K562 (cell line): ENCODE measurements around the gene CTIF. TPM values are rescaled to one million over a fixed set of nuclear protein-coding genes. Genes with fewer than 3 reads are reported as not detected.
A peak's percentile ranks its signal among the peaks of the same experiment; 100 is the strongest.

Source experiments
- CREB1 ChIP-seq, 2 experiments: sonication (generic) in 1 of 2; formaldehyde crosslinking in 1 of 2; IDR thresholded peaks; 2 replicates each; pipeline versions ENCODE4 v1.6.1 to v1.8.0; 2012 to 2022; ENCODE audit warnings: inconsistent platforms in 1 of 2, mild to moderate bottlenecking in 1 of 2, missing genetic modification reagents in 1 of 2, moderate library complexity in 1 of 2
- FOXM1 ChIP-seq, 2 experiments: fragments of 450-650 bp in 1 of 2; sonication (generic) in 1 of 2; formaldehyde crosslinking in 1 of 2; IDR thresholded peaks; 2 replicates each; pipeline versions ENCODE4 v1.6.1 to v1.9.0; 2017 to 2022; ENCODE audit warnings: low read depth in 2 of 2, mild to moderate bottlenecking in 2 of 2, missing genetic modification reagents in 1 of 2, moderate library complexity in 1 of 2
- IRF1 ChIP-seq: sonication (generic); formaldehyde crosslinking; IDR thresholded peaks from 2 replicates; pipeline ENCODE4 v1.8.0; 2022; ENCODE audit warnings: missing genetic modification reagents, mild to moderate bottlenecking, borderline replicate concordance
- L3MBTL2 ChIP-seq: fragments of 450-650 bp; IDR thresholded peaks from 2 replicates; pipeline ENCODE4 v1.6.1; 2016; ENCODE audit warnings: mild to moderate bottlenecking, moderate library complexity
- LARP7 ChIP-seq: fragments of 450-650 bp; IDR thresholded peaks from 2 replicates; pipeline ENCODE4 v1.6.1; 2016
- MEF2A ChIP-seq: IDR thresholded peaks from 2 replicates; pipeline ENCODE4 v1.6.1; 2011; ENCODE audit warnings: low read depth, mild to moderate bottlenecking, low read length, moderate library complexity; ENCODE audit not compliant: control insufficient read depth
- NCOA1 ChIP-seq: fragments of 450-650 bp; IDR thresholded peaks from 2 replicates; pipeline ENCODE4 v1.6.1; 2016; ENCODE audit warnings: low read depth
- NEUROD1 ChIP-seq: fragments of 150-350 bp; IDR thresholded peaks from 2 replicates; pipeline ENCODE4 v1.6.1; 2014; ENCODE audit warnings: borderline replicate concordance, low read length, low read depth; ENCODE audit not compliant: partially characterized antibody
- NFE2L1 ChIP-seq: fragments of 450-650 bp; IDR thresholded peaks from 2 replicates; pipeline ENCODE4 v1.6.1; 2016; ENCODE audit warnings: missing genetic modification characterization, low read depth, mild to moderate bottlenecking, missing compliant biosample characterization, moderate library complexity, borderline replicate concordance
- NR0B1 ChIP-seq: fragments of 450-650 bp; IDR thresholded peaks from one replicate; pipeline ENCODE4 v1.6.1; 2018; ENCODE audit warnings: mild to moderate bottlenecking, moderate library complexity; ENCODE audit not compliant: partially characterized antibody
- POLR2A ChIP-seq: fragments of 450-650 bp; conservative IDR thresholded peaks from 2 replicates; pipeline ENCODE4 v1.6.1; 2016
- PTTG1 ChIP-seq: fragments of 450-650 bp; IDR thresholded peaks from 2 replicates; pipeline ENCODE4 v1.6.1; 2016; ENCODE audit warnings: low read depth, mild to moderate bottlenecking, missing genetic modification characterization, missing compliant biosample characterization
- RBM25 ChIP-seq: fragments of 200-400 bp; formaldehyde crosslinking; IDR thresholded peaks from 2 replicates; pipeline ENCODE4 v1.6.1; 2018; ENCODE audit warnings: low read length, low read depth, moderate library complexity; ENCODE audit not compliant: severe bottlenecking
- SETDB1 ChIP-seq: IDR thresholded peaks from one replicate; pipeline ENCODE4 v1.6.1; 2012; ENCODE audit warnings: low read length, control low read depth, inconsistent platforms
- SOX6 ChIP-seq: fragments of 450-650 bp; IDR thresholded peaks from 2 replicates; pipeline ENCODE4 v1.6.1; 2014; ENCODE audit warnings: mild to moderate bottlenecking
- TAL1 ChIP-seq: fragments of 450-650 bp; IDR thresholded peaks from 2 replicates; pipeline ENCODE4 v1.6.1; 2016; ENCODE audit warnings: mild to moderate bottlenecking
- YY1 ChIP-seq, 3 experiments: IDR thresholded peaks; 2 replicates each; pipeline ENCODE4 v1.6.1; 2011; ENCODE audit warnings: low read length in 2 of 3, mild to moderate bottlenecking in 2 of 3, moderate library complexity in 2 of 3, borderline replicate concordance in 1 of 3, control low read depth in 1 of 3, low read depth in 1 of 3; ENCODE audit not compliant: insufficient read depth in 3 of 3, insufficient replicate concordance in 2 of 3, control insufficient read depth in 1 of 3, insufficient read length in 1 of 3; ENCODE audit errors: extremely low read depth in 1 of 3
- ZEB2 ChIP-seq: fragments of 450-650 bp; IDR thresholded peaks from 2 replicates; pipeline ENCODE4 v1.6.1; 2016
- ZNF212 ChIP-seq: fragments of 450-650 bp; formaldehyde crosslinking; IDR thresholded peaks from 2 replicates; pipeline ENCODE4 v1.4.0; 2020; ENCODE audit warnings: mild to moderate bottlenecking
- ZNF584 ChIP-seq: fragments of 200-800 bp; sonication (Bioruptor generic); IDR thresholded peaks from 2 replicates; pipeline ENCODE4 v1.6.1; 2016; ENCODE audit warnings: low read depth, mild to moderate bottlenecking, missing genetic modification characterization, missing compliant biosample characterization
- ZNF764 ChIP-seq: fragments of 250-450 bp; sonication (Bioruptor Pico); IDR thresholded peaks from 2 replicates; pipeline ENCODE4 v1.4.0; 2020; ENCODE audit warnings: low read depth, mild to moderate bottlenecking, moderate library complexity
- polyA plus RNA-seq, 8 experiments: library from polyadenylated mRNA; depleted of rRNA in 4 of 8; stranded (reverse) in 5 of 8; unstranded in 3 of 8; fragments of >200 nt; fragmentation: Nextera tagmentation in 2 of 8; fragmentation: Illumina TruSeq in 1 of 8; extraction: Ambion mirVana in 2 of 8; extraction: Trizol in 1 of 8; gene quantifications; 2 replicates each; pipeline versions ENCODE4 v1.2.1 to v1.2.3, GENCODE V29; 2011 to 2014; ENCODE audit warnings: inconsistent platforms in 1 of 8, missing spikeins in 1 of 8
- total RNA-seq, 7 experiments: library from RNA; depleted of rRNA in 6 of 7; stranded (reverse); fragments of >200 nt in 6 of 7; fragmentation: Illumina TruSeq in 2 of 7; extraction: Trizol in 2 of 7; gene quantifications; 2 replicates each; pipeline versions ENCODE4 v1.2.1 to v1.2.3, GENCODE V29; 2011 to 2021; ENCODE audit warnings: low replicate concordance in 1 of 7
- TF ChIP-seq, protein P1 (sequence below), 2 experiments: fragments of 450-650 bp; IDR thresholded peaks; 2 replicates each; pipeline ENCODE4 v1.6.1; 2018; ENCODE audit warnings: mild to moderate bottlenecking in 2 of 2, low read depth in 1 of 2; ENCODE audit not compliant: partially characterized antibody in 2 of 2

The CTIF gene
- total and polyA plus RNA-seq, 9 of the 15 experiments (the other 6 are each of a cell fraction or from before 2014, with no cell fraction given) = 0.17 to 11.5 (median 2.2) TPM

DNA sequence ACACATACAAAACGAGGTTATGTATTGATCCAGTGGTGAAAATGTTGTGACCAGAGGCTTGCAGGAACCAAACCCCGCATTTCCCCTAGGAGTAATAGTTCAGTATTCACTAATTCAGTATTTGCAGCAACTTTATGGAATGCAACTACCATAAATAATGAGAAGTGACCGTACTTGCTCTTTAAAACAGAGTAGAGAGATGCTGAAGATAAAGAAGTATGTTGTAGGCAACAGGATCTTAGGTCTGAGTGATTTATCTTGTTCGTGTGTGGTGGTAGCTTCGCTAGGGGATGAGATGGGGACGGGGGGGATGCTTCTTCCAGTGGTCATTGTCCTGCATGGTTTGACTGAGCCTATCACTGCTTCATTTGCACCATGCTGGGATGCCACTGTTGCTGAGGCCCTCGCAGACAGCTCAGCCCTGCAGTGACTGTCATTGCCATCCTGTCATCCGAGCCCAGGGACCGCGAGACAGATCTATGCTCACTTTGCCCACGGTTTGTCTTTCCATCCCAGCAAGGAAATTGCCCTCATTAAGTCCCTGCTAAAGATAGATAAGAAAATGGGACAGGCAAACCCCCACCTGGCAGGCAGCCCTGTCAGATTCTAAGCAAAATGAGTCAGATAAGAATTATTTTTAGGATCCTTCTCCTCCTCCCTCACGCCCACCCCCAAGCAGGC is 181.3 kb downstream of the CTIF start (continued):
- TF ChIP-seq ZNF584 (CRISPR knock-in tag) = peak; percentile 44; the same call in 1 of the 2 replicates
- TF ChIP-seq POLR2A = no peak
- peak; percentile 68; the same call in 1 of the 2 replicates for TF ChIP-seq FOXM1 (IDR thresholded peaks at IDR 0.05; ENCODE audit: low read depth)
- TF ChIP-seq FOXM1 (CRISPR knock-in tag; IDR thresholded peaks at IDR 0.05; ENCODE audit: low read depth) = no peak
- peak; percentile 86 for TF ChIP-seq TAL1
- peak; percentile 19 for TF ChIP-seq NEUROD1
- TF ChIP-seq NCOA1 = 0 out of 2 replicates have a peak, but pooled peaks have one; percentile 26
- TF ChIP-seq LARP7 = no peak
- no peak for TF ChIP-seq NFE2L1
- peak; percentile 86 for TF ChIP-seq MEF2A
- TF ChIP-seq NR0B1 = no peak
- no peak for TF ChIP-seq YY1 (IDR thresholded peaks at IDR 0.05; ENCODE audit: borderline replicate concordance in 1 of 3, control insufficient read depth in 1 of 3, extremely low read depth in 1 of 3, insufficient read depth in 3 of 3, insufficient read length in 1 of 3, insufficient replicate concordance in 2 of 3, low read depth in 1 of 3, low read length in 2 of 3)
- TF ChIP-seq SOX6 = peak; percentile 78
- TF ChIP-seq ZNF212 = no peak
- no peak for TF ChIP-seq PTTG1 (tag)
- TF ChIP-seq SETDB1 = no peak
- TF ChIP-seq IRF1 = no peak
- TF ChIP-seq ZEB2 = 0 out of 2 replicates have a peak, but pooled peaks have one; percentile 39
- TF ChIP-seq, protein P1, sequence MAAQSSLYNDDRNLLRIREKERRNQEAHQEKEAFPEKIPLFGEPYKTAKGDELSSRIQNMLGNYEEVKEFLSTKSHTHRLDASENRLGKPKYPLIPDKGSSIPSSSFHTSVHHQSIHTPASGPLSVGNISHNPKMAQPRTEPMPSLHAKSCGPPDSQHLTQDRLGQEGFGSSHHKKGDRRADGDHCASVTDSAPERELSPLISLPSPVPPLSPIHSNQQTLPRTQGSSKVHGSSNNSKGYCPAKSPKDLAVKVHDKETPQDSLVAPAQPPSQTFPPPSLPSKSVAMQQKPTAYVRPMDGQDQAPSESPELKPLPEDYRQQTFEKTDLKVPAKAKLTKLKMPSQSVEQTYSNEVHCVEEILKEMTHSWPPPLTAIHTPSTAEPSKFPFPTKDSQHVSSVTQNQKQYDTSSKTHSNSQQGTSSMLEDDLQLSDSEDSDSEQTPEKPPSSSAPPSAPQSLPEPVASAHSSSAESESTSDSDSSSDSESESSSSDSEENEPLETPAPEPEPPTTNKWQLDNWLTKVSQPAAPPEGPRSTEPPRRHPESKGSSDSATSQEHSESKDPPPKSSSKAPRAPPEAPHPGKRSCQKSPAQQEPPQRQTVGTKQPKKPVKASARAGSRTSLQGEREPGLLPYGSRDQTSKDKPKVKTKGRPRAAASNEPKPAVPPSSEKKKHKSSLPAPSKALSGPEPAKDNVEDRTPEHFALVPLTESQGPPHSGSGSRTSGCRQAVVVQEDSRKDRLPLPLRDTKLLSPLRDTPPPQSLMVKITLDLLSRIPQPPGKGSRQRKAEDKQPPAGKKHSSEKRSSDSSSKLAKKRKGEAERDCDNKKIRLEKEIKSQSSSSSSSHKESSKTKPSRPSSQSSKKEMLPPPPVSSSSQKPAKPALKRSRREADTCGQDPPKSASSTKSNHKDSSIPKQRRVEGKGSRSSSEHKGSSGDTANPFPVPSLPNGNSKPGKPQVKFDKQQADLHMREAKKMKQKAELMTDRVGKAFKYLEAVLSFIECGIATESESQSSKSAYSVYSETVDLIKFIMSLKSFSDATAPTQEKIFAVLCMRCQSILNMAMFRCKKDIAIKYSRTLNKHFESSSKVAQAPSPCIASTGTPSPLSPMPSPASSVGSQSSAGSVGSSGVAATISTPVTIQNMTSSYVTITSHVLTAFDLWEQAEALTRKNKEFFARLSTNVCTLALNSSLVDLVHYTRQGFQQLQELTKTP (IDR thresholded peaks at IDR 0.05; ENCODE audit: low read depth in 1 of 2, partially characterized antibody in 2 of 2) = peak in 1 of 2 experiments; percentile 28
- TF ChIP-seq L3MBTL2 = 0 out of 2 replicates have a peak, but pooled peaks have one; percentile 7
- no peak for TF ChIP-seq ZNF764 (CRISPR knock-in tag)
- no peak for TF ChIP-seq RBM25
- TF ChIP-seq CREB1 (IDR thresholded peaks at IDR 0.05) = 0 out of 2 replicates have a peak, but pooled peaks have one; percentile 21
- no peak for TF ChIP-seq CREB1 (CRISPR knock-in tag; IDR thresholded peaks at IDR 0.05)
